SK-N-SH (cell line): ENCODE data around the gene KCND3. TPM values are rescaled to one million over a fixed set of nuclear protein-coding genes. Genes with fewer than 3 reads are reported as not detected.

Experiments used
- CTCF ChIA-PET: fragments of 300-600, 350-600 bp; formaldehyde crosslinking; extraction: SDS; loops from one replicate; lab custom pipeline; 2021; lab: Yijun Ruan, JAX
- POLR2A ChIA-PET: fragments of 350-600 bp; sonication (Branson Sonifier 250); formaldehyde crosslinking; extraction: SDS; loops from one replicate; lab custom pipeline; 2020; ENCODE audit warnings: antibody characterized with exemption, inconsistent platforms; lab: Yijun Ruan, JAX
- DNase-seq: peaks from one replicate; pipeline ENCODE4 v3.0.0; 2012
- H2AFZ ChIP-seq: fragments of 200-600 bp; sonication (generic); 2 replicates; pipeline ENCODE4 v1.8.1; 2016; ENCODE audit warnings: antibody characterized with exemption, mild to moderate bottlenecking, low read depth
- H3F3A ChIP-seq: fragments of 200-600 bp; sonication (generic); replicated peaks from 2 replicates; pipeline ENCODE3; 2016; ENCODE audit warnings: antibody characterized with exemption, mild to moderate bottlenecking; ENCODE audit not compliant: insufficient read depth
- H3K27ac ChIP-seq, 2 experiments: fragments of 200-500 bp in 1 of 2; fragments of 200-600 bp in 1 of 2; sonication (Bioruptor generic) in 1 of 2; sonication (generic), shearing (Covaris generic) in 1 of 2; 2 replicates each; pipeline versions ENCODE4 v1.5.1 to v1.6.1; 2014 to 2016; ENCODE audit warnings: low read depth in 2 of 2, inconsistent platforms in 1 of 2, low read length in 1 of 2, mild to moderate bottlenecking in 1 of 2, mixed read lengths in 1 of 2
- H3K27me3 ChIP-seq: fragments of 200-600 bp; sonication (generic), shearing (Covaris generic); 2 replicates; pipeline ENCODE4 v1.6.1; 2016; ENCODE audit warnings: mixed run types; ENCODE audit not compliant: insufficient read depth
- H3K36me3 ChIP-seq, 2 experiments: fragments of 200-500 bp in 1 of 2; fragments of 200-600 bp in 1 of 2; sonication (Bioruptor generic) in 1 of 2; sonication (generic) in 1 of 2; replicated peaks in 1 of 2; 2 replicates each; pipeline versions ENCODE3 to v1.5.1; 2014 to 2016; ENCODE audit warnings: low read length in 1 of 2, mild to moderate bottlenecking in 1 of 2; ENCODE audit not compliant: insufficient read depth in 2 of 2, control insufficient read depth in 1 of 2
- H3K4me1 ChIP-seq, 2 experiments: fragments of 200-500 bp in 1 of 2; fragments of 200-600 bp in 1 of 2; sonication (Bioruptor generic) in 1 of 2; sonication (generic), shearing (Covaris generic) in 1 of 2; 2 replicates each; pipeline versions ENCODE4 v1.5.1 to v1.6.1; 2014 to 2016; ENCODE audit warnings: low read depth in 1 of 2, low read length in 1 of 2, mixed run types in 1 of 2; ENCODE audit not compliant: insufficient read depth in 2 of 2, control insufficient read depth in 1 of 2
- H3K4me2 ChIP-seq: fragments of 200-600 bp; sonication (generic), shearing (Covaris generic); 2 replicates; pipeline ENCODE4 v1.6.1; 2017; ENCODE audit warnings: mixed run types
- H3K4me3 ChIP-seq, 2 experiments: fragments of 200-500 bp in 1 of 2; fragments of 200-600 bp in 1 of 2; sonication (Bioruptor generic) in 1 of 2; sonication (generic), shearing (Covaris generic) in 1 of 2; 2 replicates each; pipeline versions ENCODE4 v1.5.1 to v1.8.1; 2014 to 2016; ENCODE audit warnings: low read depth in 2 of 2, inconsistent platforms in 1 of 2, low read length in 1 of 2, mild to moderate bottlenecking in 1 of 2, mixed read lengths in 1 of 2, moderate library complexity in 1 of 2
- H3K79me2 ChIP-seq: fragments of 200-600 bp; sonication (generic); 2 replicates; pipeline ENCODE4 v1.8.1; 2017; ENCODE audit warnings: mild to moderate bottlenecking; ENCODE audit not compliant: insufficient read depth
- H3K9ac ChIP-seq: fragments of 200-600 bp; sonication (generic); 2 replicates; pipeline ENCODE4 v1.6.1; 2017; ENCODE audit warnings: mixed run types
- H3K9me2 ChIP-seq: fragments of 200-600 bp; sonication (generic); 2 replicates; pipeline ENCODE4 v1.6.1; 2017; ENCODE audit warnings: mixed run types
- H3K9me3 ChIP-seq: fragments of 200-600 bp; sonication (generic); 2 replicates; pipeline ENCODE4 v1.6.1; 2017; ENCODE audit warnings: mixed run types, mild to moderate bottlenecking, moderate library complexity
- H4K20me1 ChIP-seq: fragments of 200-600 bp; sonication (generic); 2 replicates; pipeline ENCODE4 v1.6.1; 2017; ENCODE audit warnings: mild to moderate bottlenecking, mixed run types; ENCODE audit not compliant: insufficient read depth
- ELF1 ChIP-seq: IDR thresholded peaks from 2 replicates; pipeline ENCODE4 v1.4.0; 2012
- EZH2phosphoT487 ChIP-seq: fragments of 200-600 bp; sonication (generic); IDR thresholded peaks from 2 replicates; pipeline ENCODE4 v1.6.1; 2017; ENCODE audit warnings: low read depth, mixed run types, mild to moderate bottlenecking, antibody characterized with exemption, moderate library complexity, borderline replicate concordance
- FOXJ3 ChIP-seq: sonication (generic); formaldehyde crosslinking; IDR thresholded peaks from 2 replicates; pipeline ENCODE4 v1.5.1; 2020; ENCODE audit warnings: mild to moderate bottlenecking, missing genetic modification reagents
- GATA2 ChIP-seq: sonication (generic); formaldehyde crosslinking; IDR thresholded peaks from 2 replicates; pipeline ENCODE4 v1.5.0; 2020; ENCODE audit warnings: mild to moderate bottlenecking, missing genetic modification reagents
- JUND ChIP-seq: IDR thresholded peaks from 2 replicates; pipeline ENCODE4 v1.4.0; 2012
- MEF2A ChIP-seq: IDR thresholded peaks from 2 replicates; pipeline ENCODE4 v1.4.0; 2012; ENCODE audit warnings: low read depth, borderline replicate concordance
- MXI1 ChIP-seq: IDR thresholded peaks from 2 replicates; pipeline ENCODE4 v1.6.1; 2012; ENCODE audit warnings: mild to moderate bottlenecking, low read depth, low read length, improper control_type of control experiment
- NRF1 ChIP-seq: IDR thresholded peaks from 2 replicates; pipeline ENCODE4 v1.6.1; 2012; ENCODE audit warnings: low read depth, mild to moderate bottlenecking, low read length
- RAD21 ChIP-seq: IDR thresholded peaks from 2 replicates; pipeline ENCODE4 v1.6.1; 2012; ENCODE audit warnings: mild to moderate bottlenecking, low read length
- RCOR1 ChIP-seq: fragments of 150-350 bp; IDR thresholded peaks from 2 replicates; pipeline ENCODE4 v1.6.1; 2017; ENCODE audit warnings: antibody characterized with exemption, low read length
- RFX5 ChIP-seq: IDR thresholded peaks from 2 replicates; pipeline ENCODE4 v1.6.1; 2012; ENCODE audit warnings: mild to moderate bottlenecking, improper control_type of control experiment, low read length
- TCF12 ChIP-seq: IDR thresholded peaks from 2 replicates; pipeline ENCODE4 v1.4.0; 2012
- TEAD4 ChIP-seq: IDR thresholded peaks from 2 replicates; pipeline ENCODE4 v1.4.0; 2012; ENCODE audit warnings: mild to moderate bottlenecking, borderline replicate concordance; ENCODE audit not compliant: insufficient read depth
- WGBS: methylation state at CpG from one replicate; pipeline ENCODE4 v1.1.6; 2017; ENCODE audit warnings: low lambda C conversion rate; 5-methylcytosine and 5-hydroxymethylcytosine counted together
- polyA plus RNA-seq, 3 experiments: library from polyadenylated mRNA; depleted of rRNA; stranded (reverse); fragments of >200 nt; gene quantifications; 2 replicates each; pipeline ENCODE4 v1.2.3, GENCODE V29; 2012
- TF ChIP-seq, protein P1 (sequence below): IDR thresholded peaks from 2 replicates; pipeline ENCODE4 v1.4.0; 2012; ENCODE audit warnings: low read depth, borderline replicate concordance
- TF ChIP-seq, protein P2 (sequence below): fragments of 150-350 bp; IDR thresholded peaks from 2 replicates; pipeline ENCODE4 v1.6.1; 2017; ENCODE audit warnings: antibody characterized with exemption, low read length, low read depth, borderline replicate concordance

Gene KCND3
- polyA plus RNA-seq, 1 of the 3 experiments (the other 2 are of a cell fraction) = not detected

DNA sequence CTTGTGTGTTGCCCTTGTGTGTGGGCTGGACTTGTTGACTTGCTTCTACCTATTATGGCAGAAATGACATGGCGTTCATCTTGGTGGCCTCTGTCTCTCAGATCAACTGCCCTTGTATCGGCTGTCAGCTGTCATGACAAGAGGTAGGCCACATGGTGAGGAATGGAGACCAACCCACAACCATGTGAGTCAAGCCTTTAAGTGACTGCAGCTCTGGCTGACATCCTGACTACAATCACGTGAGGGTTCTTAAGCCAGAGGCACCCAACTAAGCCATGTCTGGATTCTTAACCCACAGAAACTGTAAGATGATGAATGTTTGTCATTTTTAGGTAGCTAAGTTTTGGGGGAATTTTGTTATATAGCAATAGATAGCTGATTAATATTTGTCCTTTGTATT lies 82.1 kb downstream of the KCND3 start:
- no peak for DNase-seq
- H3K4me2 ChIP-seq = no peak overlapping the region
- H3K4me3 ChIP-seq = no peak overlapping the region
- no peaks in the 10 kb centered on the region for H3K9me3 ChIP-seq
- no peak overlapping the region for H3K9ac ChIP-seq
- WGBS = 29% methylated on average over 3 of the region's 3 CpGs
- H3K36me3 ChIP-seq = no peaks in the 10 kb centered on the region
- H3K9me2 ChIP-seq = no peaks in the 10 kb centered on the region
- H2AFZ ChIP-seq = no peak overlapping the region
- peaks cover 3% of the 10 kb centered on the region for H3K27me3 ChIP-seq
- ChIA-PET POLR2A (no interaction called here), CTCF (interaction anchor here (1.2 kb wide), 1 partner anchor 11 kb away, joined by 4 read pairs; no protein-coding TSS in a partner anchor)
- H3K79me2 ChIP-seq = no peaks in the 10 kb centered on the region
- H3K27ac ChIP-seq = no peak overlapping the region
- no peaks in the 10 kb centered on the region for H3F3A ChIP-seq
- H3K4me1 ChIP-seq = peaks cover 0 to 6% of the 10 kb centered on the region in 2 experiments; a peak in 1 of 4 replicates
- H4K20me1 ChIP-seq = no peaks in the 10 kb centered on the region
- TF ChIP-seq TEAD4 = no peak
- no peak for TF ChIP-seq JUND
- TF ChIP-seq FOXJ3 (CRISPR knock-in tag) = no peak
- TF ChIP-seq RAD21 = no peak
- no peak for TF ChIP-seq GATA2

DNA sequence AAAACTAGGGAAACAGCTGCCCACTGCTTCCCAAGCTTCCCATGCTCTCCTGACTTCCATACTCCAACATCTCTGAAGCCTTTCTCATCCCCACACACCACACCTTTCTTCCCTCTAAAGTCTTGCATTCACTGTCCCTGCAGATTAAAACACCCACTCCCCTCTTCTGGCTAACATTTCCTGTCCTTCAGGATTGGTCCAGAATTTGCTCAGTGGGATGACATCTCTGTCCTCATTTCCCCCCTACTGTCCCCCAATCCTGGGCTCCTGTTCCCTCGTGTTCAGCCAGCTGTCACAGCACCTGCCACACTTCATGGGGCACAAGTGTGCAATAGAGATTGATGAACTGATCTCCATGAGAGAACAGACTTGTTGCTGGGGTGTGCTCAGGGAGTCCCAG lies 82.7 kb downstream of the KCND3 start:
- no peak for DNase-seq
- TF ChIP-seq ELF1 (no peak), RFX5 (no peak), TCF12 (no peak), MEF2A (no peak), EZH2phosphoT487 (no peak), MXI1 (no peak), RCOR1 (no peak), NRF1 (no peak)
- TF ChIP-seq, protein P1, sequence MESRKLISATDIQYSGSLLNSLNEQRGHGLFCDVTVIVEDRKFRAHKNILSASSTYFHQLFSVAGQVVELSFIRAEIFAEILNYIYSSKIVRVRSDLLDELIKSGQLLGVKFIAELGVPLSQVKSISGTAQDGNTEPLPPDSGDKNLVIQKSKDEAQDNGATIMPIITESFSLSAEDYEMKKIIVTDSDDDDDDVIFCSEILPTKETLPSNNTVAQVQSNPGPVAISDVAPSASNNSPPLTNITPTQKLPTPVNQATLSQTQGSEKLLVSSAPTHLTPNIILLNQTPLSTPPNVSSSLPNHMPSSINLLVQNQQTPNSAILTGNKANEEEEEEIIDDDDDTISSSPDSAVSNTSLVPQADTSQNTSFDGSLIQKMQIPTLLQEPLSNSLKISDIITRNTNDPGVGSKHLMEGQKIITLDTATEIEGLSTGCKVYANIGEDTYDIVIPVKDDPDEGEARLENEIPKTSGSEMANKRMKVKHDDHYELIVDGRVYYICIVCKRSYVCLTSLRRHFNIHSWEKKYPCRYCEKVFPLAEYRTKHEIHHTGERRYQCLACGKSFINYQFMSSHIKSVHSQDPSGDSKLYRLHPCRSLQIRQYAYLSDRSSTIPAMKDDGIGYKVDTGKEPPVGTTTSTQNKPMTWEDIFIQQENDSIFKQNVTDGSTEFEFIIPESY = no peak
- TF ChIP-seq, protein P2, sequence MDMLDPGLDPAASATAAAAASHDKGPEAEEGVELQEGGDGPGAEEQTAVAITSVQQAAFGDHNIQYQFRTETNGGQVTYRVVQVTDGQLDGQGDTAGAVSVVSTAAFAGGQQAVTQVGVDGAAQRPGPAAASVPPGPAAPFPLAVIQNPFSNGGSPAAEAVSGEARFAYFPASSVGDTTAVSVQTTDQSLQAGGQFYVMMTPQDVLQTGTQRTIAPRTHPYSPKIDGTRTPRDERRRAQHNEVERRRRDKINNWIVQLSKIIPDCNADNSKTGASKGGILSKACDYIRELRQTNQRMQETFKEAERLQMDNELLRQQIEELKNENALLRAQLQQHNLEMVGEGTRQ = no peak

More for the DNA sequence above, 82.7 kb downstream of the KCND3 start:
- ChIA-PET POLR2A (no interaction called here), CTCF (no interaction called here)
- H3K4me2 ChIP-seq = no peak overlapping the region
- peaks cover 3% of the 10 kb centered on the region for H3K27me3 ChIP-seq
- no peaks in the 10 kb centered on the region for H3K36me3 ChIP-seq
- H3K79me2 ChIP-seq = no peaks in the 10 kb centered on the region
- H3K4me1 ChIP-seq = peaks cover 0 to 6% of the 10 kb centered on the region in 2 experiments; a peak in 1 of 4 replicates
- H3K27ac ChIP-seq = no peak overlapping the region
- H3K9ac ChIP-seq = no peak overlapping the region
- 0% methylated on average over 1 of the region's 1 CpG for WGBS
- no peaks in the 10 kb centered on the region for H4K20me1 ChIP-seq
- H3K9me3 ChIP-seq = no peaks in the 10 kb centered on the region
- no peak overlapping the region for H3K4me3 ChIP-seq
- H3F3A ChIP-seq = no peaks in the 10 kb centered on the region
- no peak overlapping the region for H2AFZ ChIP-seq
- H3K9me2 ChIP-seq = no peaks in the 10 kb centered on the region
